ENCODE results near the gene VRK2.
A peak's percentile ranks its signal among the peaks of the same experiment; 100 is the strongest.
"Not testable (repeated sequence)": the region's sequence is repeated elsewhere in the genome, so short reads cannot be mapped to it uniquely, and the experiment has no call there.

The VRK2 gene

DNA sequence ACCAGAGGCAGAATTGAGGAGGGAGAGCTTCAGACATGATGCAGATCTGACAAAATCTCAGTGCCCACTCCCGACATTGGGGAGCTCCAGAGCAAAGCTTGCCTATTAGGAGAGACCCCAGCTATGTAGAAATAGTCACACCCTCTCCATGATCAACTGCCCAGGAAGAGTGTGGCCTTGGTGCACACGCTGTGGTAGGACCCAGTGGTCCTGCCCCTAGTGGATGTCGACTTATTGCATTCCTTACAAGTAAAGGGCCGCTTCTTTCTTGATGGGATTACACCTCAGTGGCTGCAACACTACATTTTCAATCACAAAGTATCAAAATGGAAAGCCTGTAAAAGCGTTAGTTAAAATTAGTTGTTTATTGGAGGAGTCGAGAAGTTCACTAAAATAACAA, 64.2 kb downstream of the VRK2 start:
- no peak for DNase-seq

DNA sequence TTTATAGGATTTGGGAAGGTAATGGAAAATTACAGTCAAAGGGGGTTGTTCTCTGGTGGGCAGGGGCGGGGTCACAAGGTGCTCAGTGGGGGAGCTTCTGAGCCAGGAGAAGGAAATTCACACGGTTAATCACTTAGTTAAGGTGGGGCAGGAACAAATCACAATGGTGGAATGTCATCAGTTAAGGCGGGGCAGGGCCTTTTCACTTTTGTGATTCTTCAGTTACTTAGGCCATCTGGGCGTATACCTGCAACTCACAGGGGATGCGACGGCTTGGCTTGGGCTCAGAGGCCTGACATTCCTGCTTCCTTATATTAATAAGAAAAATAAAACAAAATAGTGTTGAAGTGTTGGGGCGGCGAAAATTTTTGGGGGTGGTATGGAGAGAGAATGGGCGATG, 67.0 kb downstream of the VRK2 start:
- DNase-seq = not testable (repeated sequence)

DNA sequence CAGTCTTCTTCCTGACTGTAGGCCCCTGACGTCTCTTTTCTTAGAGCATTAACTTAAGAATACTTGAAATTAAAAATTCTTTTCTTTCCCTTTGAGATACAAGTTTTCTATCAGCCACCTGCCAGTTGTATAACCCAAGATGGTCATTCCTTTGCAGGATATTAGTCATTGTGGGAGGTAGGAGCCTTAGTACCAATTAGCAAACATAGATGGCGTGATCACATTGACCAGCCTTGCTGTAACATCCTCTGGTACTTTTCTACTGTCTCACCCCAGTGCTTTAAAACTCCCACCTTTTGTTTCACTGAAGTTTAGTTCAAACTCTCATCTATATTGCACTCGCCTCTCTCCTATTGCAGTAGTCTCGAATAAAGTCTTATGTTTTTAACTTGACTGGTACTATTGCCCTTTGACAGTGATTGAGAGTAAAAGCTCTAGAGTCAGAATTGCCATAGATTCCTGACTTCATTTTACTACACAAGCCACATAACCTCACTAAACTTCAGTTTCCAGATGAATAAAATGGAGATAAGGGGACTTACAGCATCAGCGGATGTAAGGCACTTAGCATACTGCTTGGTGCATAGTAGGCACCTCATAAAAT, 74.1 kb downstream of the VRK2 start:
- DNase-seq = no peak

DNA sequence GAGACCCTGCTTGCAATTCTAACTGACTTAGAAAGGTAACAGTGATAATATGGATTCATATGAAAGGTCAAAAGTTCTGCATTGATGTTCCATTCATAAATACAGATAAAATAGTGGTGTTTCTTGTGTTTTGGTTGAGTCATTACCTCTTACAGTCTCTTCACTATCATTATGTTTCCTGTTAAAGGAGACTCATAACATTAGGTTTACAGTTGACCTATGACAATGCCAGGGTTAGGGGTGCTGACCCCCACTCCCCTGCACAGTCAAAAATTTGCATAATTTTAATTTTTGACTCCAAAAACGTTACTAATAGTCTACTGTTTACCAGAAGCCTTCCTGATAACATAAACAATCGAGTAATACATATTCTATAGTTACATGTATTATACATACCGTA, 75.4 kb downstream of the VRK2 start:
- DNase-seq = no peak

DNA sequence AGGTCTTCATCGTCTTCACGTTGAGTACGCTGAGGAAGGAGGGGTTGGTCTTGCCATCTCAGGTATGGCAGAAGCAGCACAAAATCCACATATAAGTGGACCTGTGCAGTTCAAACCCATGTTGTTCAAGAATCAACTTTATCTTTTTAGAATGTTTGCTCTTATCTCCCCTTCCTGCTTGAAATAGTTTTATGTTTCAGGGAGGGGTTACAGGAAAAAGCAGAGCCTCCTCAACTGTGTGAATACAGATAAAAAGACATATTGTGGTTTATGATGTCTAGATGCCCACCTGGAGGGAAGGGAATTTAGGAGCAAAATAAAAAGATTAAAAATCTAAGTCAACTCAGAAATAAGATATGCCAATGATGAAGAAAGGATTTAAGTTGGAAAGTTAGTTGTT, 75.9 kb downstream of the VRK2 start:
- DNase-seq = no peak

DNA sequence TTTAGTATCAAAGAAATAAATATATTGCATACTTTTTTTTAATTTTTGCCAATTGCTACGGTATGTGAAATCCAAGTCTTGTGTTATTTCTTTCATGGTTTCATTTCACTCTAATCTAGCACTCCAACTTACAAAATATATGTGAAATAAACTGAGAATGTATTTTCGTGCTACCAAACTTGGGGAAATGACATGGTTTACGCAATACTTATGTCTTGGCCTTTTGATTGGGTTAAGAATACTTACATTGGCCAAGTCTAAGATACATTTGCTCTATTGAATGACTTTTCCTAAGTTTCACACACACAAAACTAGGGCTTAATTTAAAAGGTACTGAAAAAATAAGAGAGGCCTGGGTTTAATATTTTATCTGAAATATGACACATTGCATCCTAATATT, 80.5 kb downstream of the VRK2 start:
- no peak for DNase-seq

DNA sequence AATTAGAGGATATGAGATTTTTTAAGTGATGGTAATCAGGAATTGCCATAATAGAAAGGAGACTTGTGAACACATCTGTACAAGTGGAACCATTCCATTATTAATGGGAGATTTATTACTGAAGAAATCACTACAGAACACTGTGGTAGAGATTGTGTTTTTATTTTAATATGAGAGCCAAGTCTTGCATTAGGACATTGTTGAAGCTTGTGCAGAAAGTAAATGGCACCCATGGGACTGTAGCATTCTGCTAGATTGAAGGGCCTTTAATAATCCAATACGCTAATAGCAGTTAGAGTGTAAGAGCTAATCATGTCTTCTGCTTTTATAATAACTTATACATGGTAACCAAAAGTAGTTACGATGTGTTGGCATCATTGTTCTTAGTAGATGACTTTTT, 83.6 kb downstream of the VRK2 start:
- DNase-seq = no peak

DNA sequence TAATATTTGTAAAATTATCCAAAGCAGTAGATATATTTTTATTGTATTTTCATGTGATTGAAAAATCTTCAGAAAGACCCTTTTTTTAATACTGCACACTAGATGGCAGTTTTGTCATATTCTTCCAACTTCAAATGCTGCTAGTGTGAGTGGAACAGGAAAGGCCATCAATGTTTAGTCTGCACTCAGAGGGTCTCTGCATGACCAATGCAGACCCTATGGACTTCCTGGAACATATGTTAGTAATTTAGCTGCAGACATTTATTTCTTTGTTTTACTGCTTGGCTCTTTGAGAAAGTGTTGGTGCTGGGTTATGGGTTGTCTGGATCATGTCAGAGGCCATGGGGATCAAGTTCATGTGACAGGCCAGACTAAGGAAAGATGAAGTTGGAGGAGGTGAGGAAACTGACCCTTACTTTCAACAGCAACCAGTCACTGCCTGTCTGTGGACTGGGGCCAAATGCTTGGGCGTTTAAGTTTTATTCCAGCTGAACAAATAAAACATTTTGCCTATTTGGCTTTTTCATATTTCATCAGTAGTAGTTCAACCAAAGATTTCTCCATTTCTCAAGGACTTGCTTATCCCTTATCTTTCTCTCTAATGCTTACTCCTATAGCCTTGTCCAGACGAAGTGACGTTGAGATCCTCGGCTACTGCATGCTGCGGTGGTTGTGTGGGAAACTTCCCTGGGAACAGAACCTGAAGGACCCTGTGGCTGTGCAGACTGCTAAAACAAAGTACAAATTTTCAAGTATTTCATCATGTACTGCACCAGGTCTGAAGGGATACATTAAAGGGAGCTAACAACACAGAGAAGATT, 84.8 kb downstream of the VRK2 start:
- DNase-seq = peak; percentile 58

DNA sequence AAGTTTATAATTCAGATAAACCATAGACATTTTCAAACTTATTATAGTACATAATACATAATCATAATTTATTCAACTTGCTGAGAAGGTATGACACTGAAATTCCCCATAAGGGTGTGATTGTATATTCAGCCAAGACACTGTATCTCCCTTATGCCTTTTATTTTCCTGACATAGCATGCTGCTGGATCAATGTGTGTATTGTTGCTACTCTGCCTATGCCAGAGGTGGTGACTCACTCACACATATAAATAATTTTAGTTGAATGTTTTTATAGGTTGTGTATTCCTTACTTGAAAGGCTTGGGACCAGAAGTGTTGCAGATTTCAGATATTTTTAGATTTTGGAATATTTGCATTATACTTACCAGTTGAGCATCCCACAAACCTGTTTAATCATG, 86.8 kb downstream of the VRK2 start:
- no peak for DNase-seq

DNA sequence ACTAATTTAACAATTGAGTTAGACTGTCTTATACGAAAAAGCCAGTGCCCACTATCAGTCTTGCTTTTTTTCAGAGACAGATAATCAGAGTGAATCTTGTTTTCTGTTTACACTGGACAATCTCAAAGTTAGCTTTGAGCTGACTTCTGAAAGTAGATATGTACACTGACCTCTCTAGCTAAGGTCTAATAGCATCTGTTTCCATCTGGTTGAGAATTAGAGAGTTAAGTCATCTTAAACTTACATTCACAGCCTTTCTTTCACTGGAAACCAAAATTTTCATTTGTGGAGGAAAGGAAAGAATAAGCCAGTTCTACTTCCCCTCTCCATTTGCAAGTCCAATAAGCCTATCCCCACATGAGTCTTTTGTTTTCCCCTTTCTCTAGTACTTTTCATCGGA, 89.3 kb downstream of the VRK2 start:
- DNase-seq = no peak

DNA sequence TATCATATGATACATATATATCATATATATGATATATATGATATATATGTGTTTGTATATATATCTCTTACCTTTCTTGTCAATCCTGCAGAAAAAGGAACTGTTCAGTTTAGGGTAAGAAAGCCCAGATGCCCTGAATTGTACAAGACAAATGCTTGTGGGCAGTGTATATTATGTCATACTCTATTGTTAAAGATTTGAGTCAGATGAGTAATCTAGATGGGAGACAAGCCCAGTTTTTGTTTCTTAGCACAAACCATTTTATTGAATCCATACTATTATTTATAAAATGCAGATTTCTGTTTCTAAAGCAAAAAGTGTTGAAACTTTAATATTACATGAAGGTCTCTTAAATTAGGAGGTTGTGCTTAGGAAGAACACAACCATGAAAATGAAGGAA, 90.6 kb downstream of the VRK2 start:
- peak; percentile 2 for DNase-seq

DNA sequence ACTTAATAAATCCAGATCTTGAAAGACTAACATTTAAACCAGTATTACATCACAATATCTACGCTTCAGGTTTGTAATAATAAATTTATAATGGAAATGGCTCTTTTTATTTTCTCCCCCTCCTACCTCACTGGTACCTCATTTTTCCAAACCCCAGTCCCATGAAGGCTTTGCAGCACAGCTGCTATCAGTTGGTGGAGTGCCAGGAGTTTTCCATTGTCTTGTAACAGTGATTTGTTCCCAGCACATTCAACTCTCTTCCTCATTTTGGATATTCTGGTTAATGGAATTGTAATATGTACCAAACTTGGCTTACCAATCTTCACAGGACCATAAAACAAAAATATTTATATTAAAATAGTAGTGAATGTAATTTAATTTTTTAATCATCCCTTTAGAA, 91.2 kb downstream of the VRK2 start:
- peak; percentile 48 for DNase-seq

DNA sequence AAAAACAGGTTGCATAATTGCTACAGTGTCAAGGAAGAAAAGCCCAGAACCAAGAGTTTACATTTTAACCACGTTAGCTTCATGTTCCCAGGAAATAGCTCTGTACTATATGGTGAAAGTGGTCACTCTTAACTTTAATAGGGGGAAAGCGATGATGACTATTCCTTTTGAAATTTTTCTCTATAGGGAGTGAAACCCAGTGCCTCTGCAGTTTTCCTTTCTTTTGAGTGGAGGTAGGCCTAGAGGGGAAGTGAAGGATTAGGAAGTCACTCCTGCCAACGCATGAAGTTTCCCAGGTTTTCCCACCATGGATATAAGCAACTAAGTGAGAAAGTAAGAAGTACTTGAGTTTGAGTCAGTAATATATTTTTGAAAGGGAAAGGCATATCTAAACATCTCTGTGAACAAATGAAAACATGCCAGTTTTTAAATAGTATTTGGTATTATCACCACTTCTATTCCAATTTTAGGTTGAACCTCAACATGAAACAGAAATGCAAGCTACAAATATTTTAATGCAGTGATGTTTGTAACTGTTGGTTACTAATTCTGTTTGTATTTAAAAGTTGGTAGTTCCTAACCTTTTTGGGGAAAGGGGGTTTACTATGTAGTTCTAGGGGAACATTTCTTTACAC, 91.9 kb downstream of the VRK2 start:
- no peak for DNase-seq

DNA sequence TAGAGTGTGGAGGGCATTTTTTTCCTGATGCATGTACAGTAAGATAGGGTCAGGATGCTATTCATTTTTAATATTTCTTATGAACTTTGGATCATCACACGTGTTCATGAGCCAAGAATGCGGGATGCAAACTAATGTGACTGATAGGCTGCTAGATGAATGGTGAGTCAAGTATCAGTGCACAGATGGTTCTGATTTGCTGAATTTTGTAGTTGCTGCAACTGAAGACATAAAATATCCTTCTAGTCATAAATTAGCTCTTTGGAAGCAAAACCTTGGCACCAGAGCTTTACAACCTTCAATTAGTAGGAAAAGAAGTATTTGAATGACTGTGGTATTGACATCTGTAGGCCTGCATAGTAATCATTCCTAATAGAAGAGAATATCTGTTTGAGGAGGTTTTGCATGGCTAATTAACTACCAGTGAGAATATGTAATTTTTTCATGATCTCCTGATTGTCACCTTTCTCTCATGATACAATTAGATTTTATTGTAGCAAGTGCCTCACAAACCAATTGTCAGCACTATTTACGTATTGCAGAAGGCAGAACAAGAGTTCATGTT, 94.0 kb downstream of the VRK2 start:
- no peak for DNase-seq

DNA sequence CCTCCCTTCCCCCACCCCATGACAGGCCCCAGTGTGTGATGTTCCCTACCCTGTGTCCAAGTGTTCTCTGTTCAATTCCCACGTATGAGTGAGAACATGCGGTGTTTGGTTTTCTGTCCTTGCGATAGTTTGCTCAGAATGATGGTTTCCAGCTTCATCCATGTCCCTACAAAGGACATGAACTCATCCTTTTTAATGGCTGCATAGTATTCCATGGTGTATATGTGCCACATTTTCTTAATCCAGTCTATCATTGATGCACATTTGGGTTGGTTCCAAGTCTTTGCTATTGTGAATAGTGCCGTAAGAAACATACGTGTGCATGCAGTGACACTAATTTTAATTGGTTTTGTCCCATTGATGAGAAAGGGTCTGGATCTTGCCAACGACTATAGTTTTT, 99.2 kb downstream of the VRK2 start:
- not testable (repeated sequence) for DNase-seq

DNA sequence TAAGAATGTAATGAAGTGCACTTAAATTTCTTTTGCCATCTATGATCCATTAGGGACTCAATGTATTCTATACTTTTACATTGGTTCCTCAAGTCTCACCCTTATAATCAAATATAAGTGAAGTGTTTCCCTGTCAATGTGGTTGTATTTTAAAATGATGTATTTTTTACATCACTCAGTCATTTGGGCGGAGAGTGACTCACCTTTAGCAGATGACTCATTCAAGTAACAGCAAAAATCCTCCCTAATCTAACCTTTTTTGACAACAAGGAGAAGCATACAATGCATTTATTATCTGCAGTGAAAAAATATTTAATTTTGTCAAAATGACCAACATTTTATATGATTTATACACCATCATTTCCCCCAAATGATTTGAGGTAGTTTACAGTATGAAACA, 100.1 kb downstream of the VRK2 start:
- no peak for DNase-seq

DNA sequence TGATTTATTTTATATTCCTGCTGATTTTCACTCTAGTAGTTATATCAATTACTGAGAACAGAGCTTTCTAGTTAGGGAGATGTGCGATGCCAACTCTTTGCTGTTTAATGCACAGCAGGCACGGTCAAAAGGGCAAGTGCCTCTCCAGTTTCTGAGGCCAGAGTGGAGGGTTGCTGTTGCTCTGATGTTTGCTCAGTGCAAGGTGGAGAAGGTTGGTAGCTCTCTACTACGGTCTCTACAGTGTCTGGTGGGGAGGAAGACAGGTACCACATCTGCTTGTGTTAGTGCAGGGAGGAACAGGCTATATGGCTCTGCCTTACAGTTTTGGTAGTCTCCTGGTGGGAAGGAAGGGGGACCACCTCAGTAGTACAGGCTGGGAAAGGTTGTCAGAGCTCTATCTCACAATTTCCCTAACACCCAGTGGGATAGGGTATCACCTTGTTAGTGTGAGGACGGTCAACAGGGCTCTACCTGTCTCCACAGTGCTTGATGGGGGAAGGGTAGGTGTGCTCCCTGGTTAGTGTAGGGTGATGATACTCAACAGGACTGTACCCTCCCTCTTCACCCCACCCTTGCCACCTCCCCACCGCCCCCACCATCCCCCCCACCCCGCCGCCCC, 108.7 kb downstream of the VRK2 start:
- DNase-seq = no peak

DNA sequence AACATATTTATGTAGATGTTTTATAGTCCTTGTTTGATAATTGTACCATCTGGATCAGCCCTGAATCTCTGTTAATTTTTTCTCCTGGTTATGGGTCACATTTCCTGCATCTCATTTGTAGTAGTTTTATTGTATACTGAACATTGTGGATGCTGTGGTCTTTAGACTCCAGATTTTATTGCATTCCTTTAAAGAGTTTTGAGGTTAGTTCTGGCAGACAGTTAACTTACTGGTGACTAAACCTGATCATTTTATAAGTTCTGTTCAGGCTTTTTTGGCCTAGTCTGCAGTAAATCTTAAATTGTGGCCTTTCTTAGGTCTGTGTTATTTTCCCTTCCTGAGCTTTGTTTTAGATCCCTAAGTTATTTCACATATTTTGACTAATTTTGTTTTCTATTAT, 110.2 kb downstream of the VRK2 start:
- DNase-seq = no peak

DNA sequence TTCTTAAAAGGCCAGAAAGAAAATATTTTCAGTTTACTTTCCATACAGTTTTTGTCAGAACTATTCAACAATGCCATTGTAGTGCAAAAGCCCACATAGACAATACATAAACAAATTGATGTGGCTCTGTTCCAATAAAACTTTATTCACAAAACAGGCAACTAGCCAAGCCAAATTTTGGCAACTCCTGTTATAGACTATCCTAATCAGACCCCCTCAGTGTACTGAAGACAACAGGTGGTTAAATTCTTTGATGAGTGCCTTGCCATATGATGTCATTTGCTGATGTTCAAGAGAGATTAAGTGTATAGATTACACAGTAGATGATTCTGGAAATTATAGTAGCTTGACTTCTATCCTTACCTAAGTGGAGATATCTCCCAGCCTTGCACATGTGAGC, 111.1 kb downstream of the VRK2 start:
- DNase-seq = no peak

DNA sequence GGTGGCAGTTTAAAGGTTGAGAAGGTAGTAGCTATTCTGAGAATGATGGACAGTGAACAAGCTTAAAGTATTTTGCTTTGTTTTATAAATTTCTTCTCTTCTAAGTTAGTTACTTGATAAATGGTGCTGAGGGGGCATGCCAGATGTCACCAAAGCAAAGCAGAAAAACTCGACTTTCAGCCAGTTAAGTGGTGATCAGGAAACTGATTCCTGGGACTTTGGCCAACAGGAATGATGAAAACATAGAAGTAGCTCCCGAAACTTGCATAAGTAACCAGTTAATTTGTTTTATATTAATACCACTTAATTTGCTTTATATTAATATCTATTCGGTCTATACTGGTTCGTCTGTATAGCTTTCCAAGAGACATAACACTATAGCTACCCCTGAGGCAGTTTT, 111.9 kb downstream of the VRK2 start:
- DNase-seq = no peak

DNA sequence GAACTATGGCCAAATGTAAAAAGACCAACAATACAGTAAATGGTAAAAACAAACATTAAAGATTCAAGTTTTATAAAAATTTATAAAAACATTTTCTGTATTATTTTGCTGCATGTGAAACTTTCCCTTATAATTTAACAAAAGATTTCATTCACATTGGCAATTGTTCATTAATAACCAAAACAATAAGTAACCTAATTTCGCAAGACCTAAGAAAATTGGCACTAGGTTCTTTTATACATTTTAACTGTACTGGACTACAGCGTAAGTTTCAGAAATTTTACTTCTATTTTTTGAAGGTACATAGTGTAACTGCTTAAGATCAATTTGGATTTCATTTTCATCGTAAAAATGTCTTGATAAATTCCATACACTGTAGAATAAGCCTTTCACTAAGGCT, 117.3 kb downstream of the VRK2 start:
- no peak for DNase-seq

DNA sequence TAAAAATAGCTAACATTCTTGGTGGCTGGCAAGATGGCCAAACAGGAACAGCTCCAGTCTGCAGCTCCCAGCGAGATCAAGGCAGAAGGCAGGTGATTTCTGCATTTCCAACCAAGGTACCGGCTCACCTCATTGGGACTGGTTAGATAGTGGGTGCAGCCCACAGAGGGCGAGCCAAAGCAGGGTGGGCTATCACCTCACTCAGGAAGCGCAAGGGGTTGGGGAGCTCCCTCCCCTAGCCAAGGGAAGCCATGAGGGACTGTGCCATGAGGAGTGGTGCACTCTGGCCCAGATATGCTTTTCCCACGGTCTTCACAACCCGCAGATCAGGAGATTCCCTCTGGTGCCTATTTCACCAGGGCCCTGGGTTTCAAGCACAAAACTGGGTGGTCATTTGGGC, 121.5 kb downstream of the VRK2 start:
- DNase-seq = not testable (repeated sequence)

DNA sequence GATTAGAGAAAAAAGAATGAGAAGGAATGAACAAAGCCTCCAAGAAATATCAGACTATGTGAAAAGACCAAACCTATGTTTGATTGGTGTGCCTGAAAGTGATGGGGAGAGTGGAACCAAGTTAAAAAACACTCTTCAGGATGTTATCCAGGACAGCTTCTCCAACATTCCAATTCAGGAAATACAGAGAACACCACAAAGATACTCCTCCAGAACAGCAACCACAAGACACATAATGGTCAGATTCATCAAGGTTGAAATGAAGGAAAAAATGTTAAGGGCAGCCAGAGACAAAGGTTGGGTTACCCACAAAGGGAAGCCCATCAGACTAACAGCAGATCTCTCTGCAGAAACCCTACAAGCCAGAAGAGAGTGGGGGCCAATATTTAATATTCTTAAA, 123.2 kb downstream of the VRK2 start:
- DNase-seq = not testable (repeated sequence)
